ACC112 (cell line): Measurements from ENCODE around the gene NUAK2.

Source experiments
- H2AFZ ChIP-seq: fragments of 200-600 bp; sonication (generic); one replicate; pipeline ENCODE4 v1.6.0; 2017; ENCODE audit warnings: antibody characterized with exemption, low read length; ENCODE audit not compliant: unreplicated experiment
- H3K27ac ChIP-seq: fragments of 200-600 bp; sonication (generic); 2 replicates; pipeline ENCODE4 v1.5.1; 2014; ENCODE audit warnings: low read depth, mild to moderate bottlenecking, antibody characterized with exemption, low read length, moderate library complexity
- H3K27me3 ChIP-seq: fragments of 200-600 bp; sonication (generic); 2 replicates; pipeline ENCODE4 v1.6.1; 2014; ENCODE audit warnings: mild to moderate bottlenecking, antibody characterized with exemption, low read length, moderate library complexity, mixed read lengths; ENCODE audit not compliant: insufficient read depth
- H3K36me3 ChIP-seq: fragments of 200-600 bp; sonication (generic); 2 replicates; pipeline ENCODE4 v1.6.1; 2016; ENCODE audit warnings: mild to moderate bottlenecking, antibody characterized with exemption, low read length, moderate library complexity, mixed read lengths; ENCODE audit not compliant: insufficient read depth
- H3K4me1 ChIP-seq: fragments of 200-600 bp; sonication (generic); one replicate; pipeline ENCODE4 v1.6.1; 2016; ENCODE audit warnings: low read length, mixed read lengths; ENCODE audit not compliant: insufficient read depth, unreplicated experiment, control insufficient read depth
- H3K4me3 ChIP-seq: fragments of 200-600 bp; sonication (generic); 2 replicates; pipeline ENCODE4 v1.5.1; 2014; ENCODE audit warnings: mild to moderate bottlenecking, low read depth, low read length
- H3K79me2 ChIP-seq: fragments of 200-600 bp; sonication (generic); one replicate; pipeline ENCODE4 v1.6.0; 2016; ENCODE audit warnings: low read length; ENCODE audit not compliant: control insufficient read depth, unreplicated experiment, insufficient read depth

The NUAK2 gene

GRCh38 chr1:205356440-205357139 is 35.0 kb upstream of the NUAK2 start, which contains the start of gene KLHDC8A:
TSS of gene KLHDC8A (minus strand) at chr1:205356922. CDS start at chr1:205343604, 13,318 bp downstream.
- Histone ChIP-seq H3K4me3 (no peak within 1 kb of the TSS), H3K79me2 (no peaks in the 10 kb centered on the region), H2AFZ (no peak within 1 kb of the TSS), H3K27me3 (peaks cover 10% of the 10 kb centered on the region; the same call in 1 of the 2 replicates), H3K4me1 (no peaks in the 10 kb centered on the region), H3K36me3 (no peaks in the 10 kb centered on the region), H3K27ac (no peak within 1 kb of the TSS)

GRCh38 chr1:205355075-205355453 is 33.5 kb upstream of the NUAK2 start:
- Histone ChIP-seq H3K27me3 (peaks cover 6% of the 10 kb centered on the region; the same call in 1 of the 2 replicates), H3K79me2 (no peaks in the 10 kb centered on the region), H3K36me3 (no peaks in the 10 kb centered on the region), H2AFZ (no peak overlapping the region), H3K27ac (no peak overlapping the region), H3K4me3 (no peak overlapping the region), H3K4me1 (no peaks in the 10 kb centered on the region)

GRCh38 chr1:205354259-205355074 is 32.9 kb upstream of the NUAK2 start:
- no peaks in the 10 kb centered on the region for H3K36me3 ChIP-seq
- no peak overlapping the region for H3K27ac ChIP-seq
- H3K4me1 ChIP-seq: no peaks in the 10 kb centered on the region
- H3K27me3 ChIP-seq: 0 out of 2 replicates have a peak, but pooled peaks cover 9% of the 10 kb centered on the region
- H3K4me3 ChIP-seq: no peak overlapping the region
- no peak overlapping the region for H2AFZ ChIP-seq
- H3K79me2 ChIP-seq: no peaks in the 10 kb centered on the region

- Histone ChIP-seq H2AFZ (no peak overlapping the region), H3K4me3 (no peak overlapping the region), H3K27me3 (peaks cover 10% of the 10 kb centered on the region; the same call in 1 of the 2 replicates), H3K4me1 (no peaks in the 10 kb centered on the region), H3K79me2 (no peaks in the 10 kb centered on the region), H3K36me3 (no peaks in the 10 kb centered on the region), H3K27ac (no peak overlapping the region)
These were observed 32.1 kb upstream of the NUAK2 start for GRCh38 chr1:205353612-205354011.

- Histone ChIP-seq H2AFZ (no peak overlapping the region), H3K79me2 (no peaks in the 10 kb centered on the region), H3K27me3 (peaks cover 14% of the 10 kb centered on the region; the same call in 1 of the 2 replicates), H3K27ac (no peak overlapping the region), H3K4me1 (no peaks in the 10 kb centered on the region), H3K4me3 (no peak overlapping the region), H3K36me3 (no peaks in the 10 kb centered on the region)
These were observed 31.6 kb upstream of the NUAK2 start for GRCh38 chr1:205353191-205353590.

- Histone ChIP-seq H3K27me3 (peaks cover 16% of the 10 kb centered on the region; the same call in 1 of the 2 replicates), H3K36me3 (no peaks in the 10 kb centered on the region), H2AFZ (no peak overlapping the region), H3K4me3 (no peak overlapping the region), H3K27ac (no peak overlapping the region), H3K79me2 (no peaks in the 10 kb centered on the region), H3K4me1 (no peaks in the 10 kb centered on the region)
These were observed 30.6 kb upstream of the NUAK2 start for GRCh38 chr1:205351984-205352713.

- H3K4me1 ChIP-seq: no peaks in the 10 kb centered on the region
These were observed 29.2 kb upstream of the NUAK2 start for GRCh38 chr1:205350691-205351141.

GRCh38 chr1:205350124-205350523 is 28.6 kb upstream of the NUAK2 start:
- H3K27me3 ChIP-seq: peaks cover 36% of the 10 kb centered on the region
- no peaks in the 10 kb centered on the region for H3K4me1 ChIP-seq
- H3K79me2 ChIP-seq: no peaks in the 10 kb centered on the region
- H2AFZ ChIP-seq: no peak overlapping the region
- H3K27ac ChIP-seq: no peak overlapping the region
- no peaks in the 10 kb centered on the region for H3K36me3 ChIP-seq
- H3K4me3 ChIP-seq: no peak overlapping the region

More at GRCh38 chr1:205350691-205351141, 29.2 kb upstream of the NUAK2 start:
- Histone ChIP-seq H3K36me3 (no peaks in the 10 kb centered on the region), H3K27ac (no peak overlapping the region), H3K4me3 (no peak overlapping the region), H3K27me3 (peaks cover 30% of the 10 kb centered on the region), H2AFZ (no peak overlapping the region), H3K79me2 (no peaks in the 10 kb centered on the region)

- Histone ChIP-seq H3K27me3 (peaks cover 49% of the 10 kb centered on the region), H3K79me2 (no peaks in the 10 kb centered on the region), H2AFZ (no peak overlapping the region), H3K4me1 (peaks cover 1% of the 10 kb centered on the region), H3K36me3 (no peaks in the 10 kb centered on the region), H3K27ac (no peak overlapping the region), H3K4me3 (no peak overlapping the region)
These were observed 27.3 kb upstream of the NUAK2 start for GRCh38 chr1:205348554-205349487.
